HL-60 (cell line): ENCODE results near the gene CHRM5.

Experiments used
- POLR2AphosphoS5 ChIP-seq: IDR thresholded peaks from 2 replicates; pipeline ENCODE4 v1.6.1; 2012; ENCODE audit warnings: low read depth
- TF ChIP-seq, protein P1 (sequence below): IDR thresholded peaks from one replicate; pipeline ENCODE4 v1.5.1; 2011; ENCODE audit warnings: low read length, control low read depth, inconsistent platforms; ENCODE audit not compliant: insufficient read depth
- TF ChIP-seq, protein P2 (sequence below): IDR thresholded peaks from 2 replicates; pipeline ENCODE4 v1.6.1; 2012; ENCODE audit warnings: low read depth; ENCODE audit not compliant: insufficient replicate concordance

DNA sequence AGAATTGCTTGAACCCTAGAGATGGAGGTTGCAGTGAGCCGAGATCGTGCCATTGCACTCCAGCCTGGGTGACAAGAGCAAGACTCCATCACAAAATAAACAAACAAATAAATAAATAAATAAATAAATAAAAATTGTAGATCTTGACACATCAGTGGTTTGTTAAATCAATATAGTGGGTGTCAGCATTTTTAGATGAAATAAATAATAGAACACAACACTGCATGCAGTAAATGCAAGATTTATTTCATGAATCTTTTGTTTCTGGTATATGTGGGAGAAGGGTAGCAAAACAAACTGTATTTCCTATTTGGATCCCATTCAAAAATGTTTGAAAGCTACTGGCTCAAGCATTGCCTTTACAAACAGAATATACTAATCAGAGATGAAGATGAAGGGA is 35.6 kb upstream of the CHRM5 start:
- TF ChIP-seq, protein P1, sequence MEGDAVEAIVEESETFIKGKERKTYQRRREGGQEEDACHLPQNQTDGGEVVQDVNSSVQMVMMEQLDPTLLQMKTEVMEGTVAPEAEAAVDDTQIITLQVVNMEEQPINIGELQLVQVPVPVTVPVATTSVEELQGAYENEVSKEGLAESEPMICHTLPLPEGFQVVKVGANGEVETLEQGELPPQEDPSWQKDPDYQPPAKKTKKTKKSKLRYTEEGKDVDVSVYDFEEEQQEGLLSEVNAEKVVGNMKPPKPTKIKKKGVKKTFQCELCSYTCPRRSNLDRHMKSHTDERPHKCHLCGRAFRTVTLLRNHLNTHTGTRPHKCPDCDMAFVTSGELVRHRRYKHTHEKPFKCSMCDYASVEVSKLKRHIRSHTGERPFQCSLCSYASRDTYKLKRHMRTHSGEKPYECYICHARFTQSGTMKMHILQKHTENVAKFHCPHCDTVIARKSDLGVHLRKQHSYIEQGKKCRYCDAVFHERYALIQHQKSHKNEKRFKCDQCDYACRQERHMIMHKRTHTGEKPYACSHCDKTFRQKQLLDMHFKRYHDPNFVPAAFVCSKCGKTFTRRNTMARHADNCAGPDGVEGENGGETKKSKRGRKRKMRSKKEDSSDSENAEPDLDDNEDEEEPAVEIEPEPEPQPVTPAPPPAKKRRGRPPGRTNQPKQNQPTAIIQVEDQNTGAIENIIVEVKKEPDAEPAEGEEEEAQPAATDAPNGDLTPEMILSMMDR = no peak
- TF ChIP-seq POLR2AphosphoS5 = no peak
- TF ChIP-seq, protein P2, sequence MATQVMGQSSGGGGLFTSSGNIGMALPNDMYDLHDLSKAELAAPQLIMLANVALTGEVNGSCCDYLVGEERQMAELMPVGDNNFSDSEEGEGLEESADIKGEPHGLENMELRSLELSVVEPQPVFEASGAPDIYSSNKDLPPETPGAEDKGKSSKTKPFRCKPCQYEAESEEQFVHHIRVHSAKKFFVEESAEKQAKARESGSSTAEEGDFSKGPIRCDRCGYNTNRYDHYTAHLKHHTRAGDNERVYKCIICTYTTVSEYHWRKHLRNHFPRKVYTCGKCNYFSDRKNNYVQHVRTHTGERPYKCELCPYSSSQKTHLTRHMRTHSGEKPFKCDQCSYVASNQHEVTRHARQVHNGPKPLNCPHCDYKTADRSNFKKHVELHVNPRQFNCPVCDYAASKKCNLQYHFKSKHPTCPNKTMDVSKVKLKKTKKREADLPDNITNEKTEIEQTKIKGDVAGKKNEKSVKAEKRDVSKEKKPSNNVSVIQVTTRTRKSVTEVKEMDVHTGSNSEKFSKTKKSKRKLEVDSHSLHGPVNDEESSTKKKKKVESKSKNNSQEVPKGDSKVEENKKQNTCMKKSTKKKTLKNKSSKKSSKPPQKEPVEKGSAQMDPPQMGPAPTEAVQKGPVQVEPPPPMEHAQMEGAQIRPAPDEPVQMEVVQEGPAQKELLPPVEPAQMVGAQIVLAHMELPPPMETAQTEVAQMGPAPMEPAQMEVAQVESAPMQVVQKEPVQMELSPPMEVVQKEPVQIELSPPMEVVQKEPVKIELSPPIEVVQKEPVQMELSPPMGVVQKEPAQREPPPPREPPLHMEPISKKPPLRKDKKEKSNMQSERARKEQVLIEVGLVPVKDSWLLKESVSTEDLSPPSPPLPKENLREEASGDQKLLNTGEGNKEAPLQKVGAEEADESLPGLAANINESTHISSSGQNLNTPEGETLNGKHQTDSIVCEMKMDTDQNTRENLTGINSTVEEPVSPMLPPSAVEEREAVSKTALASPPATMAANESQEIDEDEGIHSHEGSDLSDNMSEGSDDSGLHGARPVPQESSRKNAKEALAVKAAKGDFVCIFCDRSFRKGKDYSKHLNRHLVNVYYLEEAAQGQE = no peak
